ENCODE measurements around the gene MYO1B.

- no peak for TF ChIP-seq CTCF (IDR thresholded peaks at IDR 0.05)
- no peak for TF ChIP-seq POLR2A (IDR thresholded peaks at IDR 0.05)
These were observed 82.3 kb downstream of the MYO1B start for GRCh38 chr2:191327484-191327883.
